Stimulated activated memory B cell treated with anti-CD40 and anti-IgM and Interleukin-4, amounts not matched to agents 10 μg/mL and 1 μg/mL and 100 μg/mL, for 72 hours (primary cell): ENCODE data around the gene P2RX6.

Experiments used
- ATAC-seq: fragments of 150-1000 bp; cut with Tn5 transposase; 2 replicates; pipeline ENCODE4 v1.10.0; 2021
- H3K27ac Mint-ChIP-seq: one replicate; pipeline ENCODE4 v1.8.0; 2022; ENCODE audit warnings: mild to moderate bottlenecking, mixed read lengths
- H3K27me3 Mint-ChIP-seq: one replicate; pipeline ENCODE4 v1.8.0; 2022; ENCODE audit warnings: mixed read lengths
- H3K36me3 Mint-ChIP-seq: one replicate; pipeline ENCODE4 v1.8.0; 2022; ENCODE audit warnings: mixed read lengths
- H3K4me1 Mint-ChIP-seq: one replicate; pipeline ENCODE4 v1.8.0; 2022; ENCODE audit warnings: mixed read lengths
- H3K4me3 Mint-ChIP-seq: one replicate; pipeline ENCODE4 v1.8.0; 2022; ENCODE audit warnings: mild to moderate bottlenecking, moderate library complexity, mixed read lengths
- H3K9me3 Mint-ChIP-seq: one replicate; pipeline ENCODE4 v1.8.0; 2022; ENCODE audit warnings: mixed read lengths

The P2RX6 gene

DNA sequence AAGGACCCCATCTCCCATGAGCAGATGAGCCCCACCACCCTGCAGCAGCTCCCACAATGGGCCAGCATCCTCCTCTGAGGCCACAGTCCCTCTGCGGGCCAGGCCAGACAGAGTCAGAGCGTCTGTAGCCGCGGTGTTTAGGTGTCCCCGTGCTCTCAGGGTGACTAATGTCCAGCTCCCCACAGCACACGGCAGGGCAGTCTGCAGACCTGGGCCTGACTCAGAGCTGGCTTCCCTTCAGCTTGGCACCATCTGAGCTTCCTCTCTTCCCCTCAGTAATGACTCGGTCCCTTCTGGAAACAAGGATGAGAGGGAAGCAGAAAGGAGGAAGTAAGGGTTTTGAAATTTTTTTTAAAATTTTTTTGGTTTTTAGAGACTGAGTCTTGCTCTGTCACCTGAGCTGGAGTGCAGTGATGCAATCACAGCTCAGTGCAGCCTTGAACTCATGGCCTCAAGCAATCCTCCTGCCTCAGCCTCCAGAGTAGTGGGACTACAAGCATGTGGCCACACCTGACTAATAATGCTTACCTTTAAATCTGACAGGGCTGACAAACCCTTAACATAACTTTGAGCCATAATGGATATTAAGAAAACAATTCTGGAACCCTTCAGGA is 59.2 kb downstream of the P2RX6 start:
- H3K27me3 Mint-ChIP-seq, result peaks cover 31% of the 10 kb centered on the region
- H3K4me3 Mint-ChIP-seq, result no peak overlapping the region
- H3K4me1 Mint-ChIP-seq, result no peaks in the 10 kb centered on the region
- H3K9me3 Mint-ChIP-seq, result no peaks in the 10 kb centered on the region
- ATAC-seq, result no peak
- H3K27ac Mint-ChIP-seq, result no peak overlapping the region
- H3K36me3 Mint-ChIP-seq, result no peaks in the 10 kb centered on the region

DNA sequence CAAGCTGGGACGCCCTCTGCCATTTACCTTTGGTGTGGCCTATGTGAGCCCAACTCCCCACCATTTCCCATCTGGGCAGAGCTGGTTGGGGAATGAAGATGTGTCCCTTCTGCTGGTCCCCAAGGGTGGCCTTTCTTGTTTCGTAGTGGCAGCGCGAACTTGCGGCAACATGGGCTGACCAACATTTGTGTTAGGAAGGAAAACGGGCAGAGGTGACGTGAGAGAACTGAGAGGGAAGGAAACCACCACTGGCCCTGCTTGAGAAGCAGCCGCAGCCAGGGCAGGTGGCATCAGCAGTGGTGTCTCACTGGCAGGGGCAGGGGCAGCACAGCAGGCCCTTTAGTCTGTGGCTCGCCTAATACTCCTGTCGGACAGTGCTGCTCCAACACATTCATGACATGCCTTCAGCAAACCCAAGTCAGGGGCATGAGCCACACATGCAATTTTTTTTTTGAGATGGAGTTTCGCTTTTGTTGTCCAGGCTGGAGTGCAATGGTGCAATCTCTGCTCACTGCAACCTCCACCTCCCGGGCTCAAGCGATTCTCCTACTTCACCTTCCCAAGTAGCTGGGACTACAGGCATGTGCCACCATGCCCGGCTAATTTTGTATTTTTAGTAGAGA is 60.7 kb downstream of the P2RX6 start:
- H3K27ac Mint-ChIP-seq, result no peak overlapping the region
- no peak for ATAC-seq
- H3K4me3 Mint-ChIP-seq, result no peak overlapping the region
- no peaks in the 10 kb centered on the region for H3K36me3 Mint-ChIP-seq
- no peaks in the 10 kb centered on the region for H3K4me1 Mint-ChIP-seq
- no peaks in the 10 kb centered on the region for H3K9me3 Mint-ChIP-seq
- H3K27me3 Mint-ChIP-seq, result peaks cover 35% of the 10 kb centered on the region

DNA sequence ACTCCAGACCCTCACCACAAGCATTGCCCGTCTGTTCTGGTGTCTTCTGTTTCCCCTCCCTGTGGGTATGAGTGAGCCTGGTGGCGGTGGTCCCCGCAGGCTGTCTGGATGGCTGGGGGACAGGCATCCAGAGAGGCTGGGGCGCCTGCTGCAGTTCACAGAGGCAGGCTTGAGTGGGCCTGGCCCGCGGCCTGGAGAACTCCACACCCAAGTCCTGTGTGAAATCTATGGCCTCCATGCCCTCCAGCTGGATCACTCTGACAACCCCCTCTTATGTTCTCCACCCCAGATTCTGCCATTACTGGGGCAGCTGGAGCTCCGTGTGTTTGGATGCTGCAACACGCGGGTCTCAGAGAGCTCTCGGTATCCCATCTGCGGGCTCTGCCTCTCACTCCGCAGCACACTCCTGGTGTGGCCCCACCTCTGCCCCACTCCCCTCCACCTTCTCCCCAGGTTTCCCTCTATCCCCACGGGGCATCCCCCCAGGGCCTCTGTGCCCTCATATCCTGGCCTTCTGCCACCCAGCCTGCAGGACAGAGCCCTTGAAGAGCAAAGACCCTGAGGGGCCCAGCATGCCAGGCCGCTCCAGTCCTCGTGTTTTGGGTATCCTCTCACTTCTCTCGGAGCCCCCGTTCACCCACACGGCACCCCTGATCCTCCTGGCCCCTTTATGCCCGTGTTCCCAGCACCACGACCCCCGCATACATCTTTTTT is 62.1 kb downstream of the P2RX6 start:
- Mint-ChIP-seq H3K4me1 (no peaks in the 10 kb centered on the region), H3K36me3 (no peaks in the 10 kb centered on the region), H3K9me3 (no peaks in the 10 kb centered on the region), H3K4me3 (no peak overlapping the region), H3K27ac (no peak overlapping the region), H3K27me3 (peaks cover 35% of the 10 kb centered on the region)
- ATAC-seq, result no peak
